ENCODE data around the gene TBX21.

Gene TBX21

GRCh38 chr17:47704116-47704515 is 28.9 kb upstream of the TBX21 start:
- TF ChIP-seq, protein P1, sequence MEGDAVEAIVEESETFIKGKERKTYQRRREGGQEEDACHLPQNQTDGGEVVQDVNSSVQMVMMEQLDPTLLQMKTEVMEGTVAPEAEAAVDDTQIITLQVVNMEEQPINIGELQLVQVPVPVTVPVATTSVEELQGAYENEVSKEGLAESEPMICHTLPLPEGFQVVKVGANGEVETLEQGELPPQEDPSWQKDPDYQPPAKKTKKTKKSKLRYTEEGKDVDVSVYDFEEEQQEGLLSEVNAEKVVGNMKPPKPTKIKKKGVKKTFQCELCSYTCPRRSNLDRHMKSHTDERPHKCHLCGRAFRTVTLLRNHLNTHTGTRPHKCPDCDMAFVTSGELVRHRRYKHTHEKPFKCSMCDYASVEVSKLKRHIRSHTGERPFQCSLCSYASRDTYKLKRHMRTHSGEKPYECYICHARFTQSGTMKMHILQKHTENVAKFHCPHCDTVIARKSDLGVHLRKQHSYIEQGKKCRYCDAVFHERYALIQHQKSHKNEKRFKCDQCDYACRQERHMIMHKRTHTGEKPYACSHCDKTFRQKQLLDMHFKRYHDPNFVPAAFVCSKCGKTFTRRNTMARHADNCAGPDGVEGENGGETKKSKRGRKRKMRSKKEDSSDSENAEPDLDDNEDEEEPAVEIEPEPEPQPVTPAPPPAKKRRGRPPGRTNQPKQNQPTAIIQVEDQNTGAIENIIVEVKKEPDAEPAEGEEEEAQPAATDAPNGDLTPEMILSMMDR (IDR thresholded peaks at IDR 0.05; ENCODE audit: extremely low read depth, insufficient read depth, missing control alignments): no peak
- in situ Hi-C loops (cut with MboI; ENCODE audit: low pct_unique_long_range_greater_than_20kb, low sequenced_read_pairs, unreplicated experiment): no loop called here
- DNase-seq (ENCODE audit: low spot score): no peak

- no peak for DNase-seq (ENCODE audit: low spot score)
- in situ Hi-C loops (cut with MboI; ENCODE audit: low pct_unique_long_range_greater_than_20kb, low sequenced_read_pairs, unreplicated experiment): no loop called here
- TF ChIP-seq, protein P1 (IDR thresholded peaks at IDR 0.05; ENCODE audit: extremely low read depth, insufficient read depth, missing control alignments): no peak
Measured at GRCh38 chr17:47704736-47705135, 28.3 kb upstream of the TBX21 start.

- in situ Hi-C loops (cut with MboI; ENCODE audit: low pct_unique_long_range_greater_than_20kb, low sequenced_read_pairs, unreplicated experiment): no loop called here
- TF ChIP-seq, protein P1 (IDR thresholded peaks at IDR 0.05; ENCODE audit: extremely low read depth, insufficient read depth, missing control alignments): no peak
- no peak for DNase-seq (ENCODE audit: low spot score)
Measured at GRCh38 chr17:47705536-47706530, 27.2 kb upstream of the TBX21 start.

DNA sequence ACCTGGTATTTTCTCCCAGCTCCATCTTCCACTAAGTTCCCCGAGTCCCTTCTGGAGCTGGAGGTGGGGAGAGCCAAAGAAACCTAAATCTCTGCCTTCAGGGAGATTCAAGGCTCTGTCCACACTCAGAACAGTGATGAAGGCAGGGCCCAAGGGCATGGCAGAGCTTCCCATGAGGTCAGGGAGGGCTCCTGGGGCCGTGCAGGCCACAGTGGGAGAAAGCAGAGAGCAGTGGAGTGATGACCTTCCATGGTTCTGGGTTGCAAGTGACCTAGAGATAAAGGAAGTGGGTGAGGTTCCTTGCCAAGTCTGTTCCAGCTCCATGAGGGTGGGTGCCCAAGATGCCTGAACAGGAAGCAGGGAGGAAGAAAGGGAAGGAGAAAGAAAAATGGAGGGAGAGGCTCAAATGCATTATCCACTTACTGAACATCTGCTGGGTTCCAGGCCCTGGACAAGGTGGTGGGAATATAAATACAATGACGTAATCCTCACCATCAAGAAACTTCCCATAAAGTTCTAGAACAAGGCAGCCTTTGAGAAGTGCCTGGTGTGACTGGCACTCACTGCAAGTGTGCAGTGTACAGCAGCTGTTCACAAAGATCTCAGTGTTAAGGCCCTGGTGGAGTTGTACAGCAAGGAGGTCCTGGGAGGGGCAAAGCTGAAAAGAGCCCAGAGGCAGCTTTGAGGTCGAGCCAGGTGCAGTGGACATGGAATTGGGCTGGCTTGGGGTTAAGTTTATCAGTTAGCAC is 25.8 kb upstream of the TBX21 start:
- in situ Hi-C loops (cut with MboI; ENCODE audit: low pct_unique_long_range_greater_than_20kb, low sequenced_read_pairs, unreplicated experiment): no loop called here
- no peak for DNase-seq (ENCODE audit: low spot score)
- TF ChIP-seq, protein P1 (IDR thresholded peaks at IDR 0.05; ENCODE audit: extremely low read depth, insufficient read depth, missing control alignments): no peak

- in situ Hi-C loops (cut with MboI; ENCODE audit: low pct_unique_long_range_greater_than_20kb, low sequenced_read_pairs, unreplicated experiment): no loop called here
- TF ChIP-seq, protein P1 (IDR thresholded peaks at IDR 0.05; ENCODE audit: extremely low read depth, insufficient read depth, missing control alignments): no peak
- DNase-seq (ENCODE audit: low spot score): no peak
Measured at GRCh38 chr17:47707884-47708283, 25.2 kb upstream of the TBX21 start.

- TF ChIP-seq, protein P1 (IDR thresholded peaks at IDR 0.05; ENCODE audit: extremely low read depth, insufficient read depth, missing control alignments): no peak
- in situ Hi-C loops (cut with MboI; ENCODE audit: low pct_unique_long_range_greater_than_20kb, low sequenced_read_pairs, unreplicated experiment): no loop called here
- no peak for DNase-seq (ENCODE audit: low spot score)
Measured at GRCh38 chr17:47708312-47708863, 24.6 kb upstream of the TBX21 start.
